Fibroblast of lung (primary cell): ENCODE data around the gene FMNL2.

Source experiments
- EZH2 ChIP-seq: IDR thresholded peaks from 2 replicates; pipeline ENCODE4 v1.5.1; 2012; ENCODE audit warnings: low read length, control low read depth, mild to moderate bottlenecking; ENCODE audit errors: missing control alignments
- TF ChIP-seq, protein P1 (sequence below), 2 donors: IDR thresholded peaks in 1 of 2; conservative IDR thresholded peaks in 1 of 2; 1 replicate in 1 of 2; 2 replicates in 1 of 2; pipeline ENCODE4 v1.5.1; 2011 to 2012; ENCODE audit warnings: low read length in 2 of 2, control low read depth in 1 of 2, inconsistent platforms in 1 of 2, low read depth in 1 of 2, mild to moderate bottlenecking in 1 of 2

GRCh38 chr2:152577579-152577978 is 242.6 kb downstream of the FMNL2 start:
- no peak for TF ChIP-seq EZH2
- TF ChIP-seq, protein P1, sequence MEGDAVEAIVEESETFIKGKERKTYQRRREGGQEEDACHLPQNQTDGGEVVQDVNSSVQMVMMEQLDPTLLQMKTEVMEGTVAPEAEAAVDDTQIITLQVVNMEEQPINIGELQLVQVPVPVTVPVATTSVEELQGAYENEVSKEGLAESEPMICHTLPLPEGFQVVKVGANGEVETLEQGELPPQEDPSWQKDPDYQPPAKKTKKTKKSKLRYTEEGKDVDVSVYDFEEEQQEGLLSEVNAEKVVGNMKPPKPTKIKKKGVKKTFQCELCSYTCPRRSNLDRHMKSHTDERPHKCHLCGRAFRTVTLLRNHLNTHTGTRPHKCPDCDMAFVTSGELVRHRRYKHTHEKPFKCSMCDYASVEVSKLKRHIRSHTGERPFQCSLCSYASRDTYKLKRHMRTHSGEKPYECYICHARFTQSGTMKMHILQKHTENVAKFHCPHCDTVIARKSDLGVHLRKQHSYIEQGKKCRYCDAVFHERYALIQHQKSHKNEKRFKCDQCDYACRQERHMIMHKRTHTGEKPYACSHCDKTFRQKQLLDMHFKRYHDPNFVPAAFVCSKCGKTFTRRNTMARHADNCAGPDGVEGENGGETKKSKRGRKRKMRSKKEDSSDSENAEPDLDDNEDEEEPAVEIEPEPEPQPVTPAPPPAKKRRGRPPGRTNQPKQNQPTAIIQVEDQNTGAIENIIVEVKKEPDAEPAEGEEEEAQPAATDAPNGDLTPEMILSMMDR (conservative IDR thresholded peaks at IDR 0.05 in 1 of 2, IDR thresholded peaks at IDR 0.05 in 1 of 2; ENCODE audit: low read depth in 1 of 2, low read length in 2 of 2): no peak
